HG03066 (cell line): ENCODE measurements around the gene MYRF.

Experiments
- ATAC-seq: cut with Tn5 transposase; IDR thresholded peaks from one replicate; pipeline ENCODE4 v1.9.1; 2021; ENCODE audit warnings: low read depth; ENCODE audit not compliant: unreplicated experiment

Gene MYRF

GRCh38 chr11:61718621-61719302 is 33.7 kb upstream of the MYRF start:
- no peak for ATAC-seq

GRCh38 chr11:61719978-61720377 is 32.5 kb upstream of the MYRF start:
- no peak for ATAC-seq

DNA sequence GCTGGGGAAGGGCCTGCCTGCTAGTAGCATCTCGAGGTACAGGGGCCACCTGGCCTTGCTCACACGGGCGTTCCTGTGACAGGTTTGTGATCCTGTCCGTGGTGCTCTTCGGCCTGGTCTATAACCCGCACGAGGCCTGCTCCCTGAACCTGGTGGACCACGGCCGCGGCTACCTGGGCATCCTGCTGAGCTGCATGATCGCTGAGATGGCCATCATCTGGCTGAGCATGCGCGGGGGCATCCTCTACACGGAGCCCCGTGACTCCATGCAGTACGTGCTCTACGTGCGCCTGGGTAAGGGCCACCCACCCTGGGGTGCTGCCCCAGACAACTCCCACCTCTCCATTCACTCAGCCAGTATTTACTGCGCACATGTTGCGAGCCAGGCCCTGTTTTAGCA is 31.8 kb upstream of the MYRF start:
- ATAC-seq, result no peak

GRCh38 chr11:61724437-61724836 is 28.0 kb upstream of the MYRF start:
- ATAC-seq, result no peak

- ATAC-seq, result no peak
These were observed 26.6 kb upstream of the MYRF start for GRCh38 chr11:61725781-61726231.

GRCh38 chr11:61726775-61727174 is 25.7 kb upstream of the MYRF start:
- no peak for ATAC-seq

- no peak for ATAC-seq
These were observed 25.0 kb upstream of the MYRF start for GRCh38 chr11:61727401-61727811.

- no peak for ATAC-seq
These were observed 24.1 kb upstream of the MYRF start for GRCh38 chr11:61728066-61728939.

GRCh38 chr11:61728940-61729219 is 23.6 kb upstream of the MYRF start:
- ATAC-seq, result no peak

- no peak for ATAC-seq
These were observed 22.0 kb upstream of the MYRF start for GRCh38 chr11:61730240-61730994.

DNA sequence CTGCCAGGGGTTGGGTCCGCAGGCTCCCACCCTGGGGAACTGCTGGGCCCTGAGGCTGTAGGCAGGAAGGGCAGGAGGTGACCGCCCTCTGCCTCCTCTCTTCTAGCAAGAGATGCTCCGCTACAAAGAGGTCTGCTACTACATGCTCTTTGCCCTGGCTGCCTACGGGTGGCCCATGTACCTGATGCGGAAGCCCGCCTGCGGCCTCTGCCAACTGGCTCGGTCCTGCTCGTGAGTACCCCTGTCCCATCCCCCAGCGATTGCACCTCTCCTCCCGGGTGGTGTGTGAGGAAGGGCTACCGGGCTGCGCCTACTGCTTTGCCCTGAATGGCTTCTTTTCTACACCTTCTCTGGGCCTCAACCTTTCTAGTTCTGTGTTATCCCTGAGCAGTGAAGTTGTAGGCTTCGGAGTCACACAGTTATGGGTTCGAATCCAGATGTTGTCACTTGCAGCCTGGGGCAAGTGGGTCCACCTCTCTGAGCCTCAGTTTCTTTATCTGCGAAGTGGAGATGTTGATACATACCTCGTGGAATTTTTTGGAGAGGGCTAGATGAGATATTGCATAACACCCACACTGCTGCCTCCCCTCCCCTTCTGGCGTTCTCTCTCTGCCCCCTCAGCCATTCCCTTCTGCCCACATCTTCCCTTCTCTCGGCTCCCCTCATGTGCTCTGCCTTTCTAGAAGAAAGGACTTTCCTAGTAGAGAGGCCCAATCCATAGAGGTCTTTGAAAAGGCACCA is 21.1 kb upstream of the MYRF start:
- no peak for ATAC-seq

DNA sequence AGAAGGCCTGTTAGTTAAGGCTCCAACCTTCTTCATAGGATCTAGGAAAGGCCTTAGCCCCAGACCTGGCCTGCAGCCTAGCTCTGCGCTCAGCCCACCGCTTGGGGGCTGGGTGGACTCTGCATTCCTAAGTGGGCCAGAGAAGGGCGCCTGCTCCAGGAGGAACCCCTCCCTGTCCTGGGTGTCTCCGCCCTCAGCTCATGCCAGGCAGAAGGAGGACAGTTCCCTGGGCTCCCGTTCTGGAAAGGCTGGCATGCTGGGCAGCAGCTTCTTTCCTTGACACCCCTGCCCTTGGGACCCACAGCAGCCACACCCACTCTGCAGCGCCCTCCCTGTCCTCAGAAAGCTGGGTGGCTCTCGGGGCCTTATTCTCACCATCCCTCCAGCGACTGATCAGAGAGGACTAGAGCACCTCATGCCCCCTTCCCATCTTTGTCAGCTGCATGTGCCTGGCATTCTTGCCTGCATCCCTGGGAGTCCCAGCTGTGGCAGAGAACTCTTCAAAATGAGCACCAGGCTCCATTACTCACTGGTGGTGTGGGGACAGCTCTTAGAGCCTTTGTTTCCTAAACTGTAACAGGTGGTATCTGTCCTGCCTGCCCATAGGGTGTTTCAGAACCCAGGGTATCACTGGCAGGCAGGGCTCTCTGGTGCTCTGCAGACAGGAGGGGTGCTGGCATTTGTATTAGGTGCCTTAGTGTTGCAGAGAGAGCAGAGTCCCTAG is 20.3 kb upstream of the MYRF start:
- ATAC-seq, result no peak

GRCh38 chr11:61732705-61733104 is 19.7 kb upstream of the MYRF start:
- ATAC-seq, result no peak

- ATAC-seq, result peak; percentile 80
These were observed 19.1 kb upstream of the MYRF start for GRCh38 chr11:61733120-61733978.

GRCh38 chr11:61734767-61735166 is 17.7 kb upstream of the MYRF start:
- ATAC-seq, result no peak

DNA sequence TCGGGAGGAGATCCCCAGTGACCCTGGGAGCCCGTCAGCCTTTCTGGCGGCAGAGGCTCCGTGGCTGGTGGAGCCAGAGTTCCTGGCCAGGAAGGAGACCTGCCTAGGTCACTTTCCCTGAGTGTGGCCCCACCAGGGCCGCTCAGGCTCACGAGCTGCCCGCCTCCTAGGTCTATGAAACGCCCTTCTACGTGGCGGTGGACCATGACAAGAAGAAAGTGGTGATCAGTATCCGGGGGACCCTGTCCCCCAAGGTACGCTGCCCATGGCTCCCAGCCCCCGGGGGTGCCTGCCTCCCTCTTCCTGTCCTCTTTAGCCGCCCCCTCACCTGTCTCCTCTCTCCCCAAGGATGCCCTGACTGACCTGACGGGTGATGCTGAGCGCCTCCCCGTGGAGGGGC is 17.0 kb upstream of the MYRF start:
- no peak for ATAC-seq

- ATAC-seq, result no peak
These were observed 16.1 kb upstream of the MYRF start for GRCh38 chr11:61736310-61736709.

DNA sequence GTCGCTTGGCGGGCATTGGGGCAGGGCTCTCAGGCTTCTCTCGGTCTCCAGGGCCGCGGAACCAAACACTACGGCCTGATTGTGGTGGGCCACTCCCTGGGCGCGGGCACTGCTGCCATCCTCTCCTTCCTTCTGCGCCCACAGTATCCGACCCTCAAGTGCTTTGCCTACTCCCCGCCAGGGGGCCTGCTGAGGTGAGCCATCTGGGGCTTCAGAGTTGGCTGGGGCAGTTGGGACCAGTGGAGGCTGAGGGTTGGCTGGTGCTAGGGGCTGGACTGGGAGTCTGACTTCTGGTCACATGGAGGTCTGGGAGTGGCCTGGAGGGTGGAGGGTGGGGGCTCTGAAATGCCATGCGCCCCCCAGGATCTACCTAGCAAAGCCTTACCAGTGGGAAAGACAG is 15.3 kb upstream of the MYRF start:
- no peak for ATAC-seq
